Astrocyte of the cerebellum (primary cell): ENCODE results near the gene SDR39U1.

Experiments used
- DNase-seq: peaks from one replicate; pipeline ENCODE4 v3.0.0-alpha.2; 2011; ENCODE audit warnings: low read depth
- H3K4me3 ChIP-seq: 2 replicates; pipeline ENCODE4 v1.5.1; 2011; ENCODE audit warnings: mild to moderate bottlenecking, low read depth, low read length, moderate library complexity
- in situ Hi-C: cut with HindIII; loops from 2 replicates; pipeline ENCODE4 v1.10.0; 2017; ENCODE audit warnings: low sequenced_read_pairs
- TF ChIP-seq, protein P1 (sequence below): IDR thresholded peaks from 2 replicates; pipeline ENCODE4 v1.5.1; 2012; ENCODE audit warnings: low read length, low read depth, moderate library complexity, mild to moderate bottlenecking; ENCODE audit errors: missing control alignments

The SDR39U1 gene

DNA sequence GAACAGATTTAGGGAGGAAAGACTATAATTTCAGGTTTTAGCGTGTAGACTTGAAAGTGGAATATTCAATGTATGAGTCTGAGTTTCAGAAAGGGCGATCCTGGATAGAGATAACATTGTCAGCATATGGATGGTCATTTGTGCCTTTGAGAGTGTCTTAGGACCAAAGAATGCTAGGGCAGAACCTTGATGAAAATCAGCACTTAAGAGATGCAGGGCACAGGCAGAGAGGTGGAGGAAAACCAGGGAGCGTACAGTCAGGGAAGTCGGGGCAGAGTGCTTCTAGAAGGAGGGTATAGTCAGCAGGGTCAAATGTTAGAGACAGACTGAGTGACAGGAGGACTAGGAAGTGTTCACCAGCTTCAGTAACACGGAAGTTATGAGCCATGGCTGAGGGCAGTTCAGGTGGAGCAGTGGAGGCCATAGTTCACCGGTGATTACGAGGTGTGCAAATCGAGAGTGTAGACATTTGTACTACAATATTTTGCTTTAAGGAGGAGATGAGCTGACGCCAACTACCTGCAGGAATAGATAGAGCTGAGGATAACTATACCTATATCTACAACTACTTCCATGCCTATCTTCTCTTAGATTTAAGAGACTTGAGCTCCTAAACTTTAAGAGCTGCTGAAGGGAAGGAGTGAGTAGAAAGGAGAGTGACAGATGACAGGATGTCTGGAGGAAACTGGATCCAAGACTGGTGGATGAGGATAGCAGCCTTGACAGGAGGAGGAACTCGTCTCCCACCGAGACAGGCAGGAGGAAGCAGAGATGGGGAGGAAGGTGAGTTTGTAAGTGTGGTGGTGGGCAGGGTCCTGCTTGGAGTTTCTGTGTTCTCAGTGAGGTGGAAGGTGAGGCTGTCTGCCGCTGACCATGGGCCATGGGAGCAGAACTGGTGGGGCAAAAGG is 19.6 kb downstream of the SDR39U1 start:
- in situ Hi-C loops: no loop called here
- H3K4me3 ChIP-seq: no peak overlapping the region
- TF ChIP-seq, protein P1, sequence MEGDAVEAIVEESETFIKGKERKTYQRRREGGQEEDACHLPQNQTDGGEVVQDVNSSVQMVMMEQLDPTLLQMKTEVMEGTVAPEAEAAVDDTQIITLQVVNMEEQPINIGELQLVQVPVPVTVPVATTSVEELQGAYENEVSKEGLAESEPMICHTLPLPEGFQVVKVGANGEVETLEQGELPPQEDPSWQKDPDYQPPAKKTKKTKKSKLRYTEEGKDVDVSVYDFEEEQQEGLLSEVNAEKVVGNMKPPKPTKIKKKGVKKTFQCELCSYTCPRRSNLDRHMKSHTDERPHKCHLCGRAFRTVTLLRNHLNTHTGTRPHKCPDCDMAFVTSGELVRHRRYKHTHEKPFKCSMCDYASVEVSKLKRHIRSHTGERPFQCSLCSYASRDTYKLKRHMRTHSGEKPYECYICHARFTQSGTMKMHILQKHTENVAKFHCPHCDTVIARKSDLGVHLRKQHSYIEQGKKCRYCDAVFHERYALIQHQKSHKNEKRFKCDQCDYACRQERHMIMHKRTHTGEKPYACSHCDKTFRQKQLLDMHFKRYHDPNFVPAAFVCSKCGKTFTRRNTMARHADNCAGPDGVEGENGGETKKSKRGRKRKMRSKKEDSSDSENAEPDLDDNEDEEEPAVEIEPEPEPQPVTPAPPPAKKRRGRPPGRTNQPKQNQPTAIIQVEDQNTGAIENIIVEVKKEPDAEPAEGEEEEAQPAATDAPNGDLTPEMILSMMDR: no peak
- no peak for DNase-seq

DNA sequence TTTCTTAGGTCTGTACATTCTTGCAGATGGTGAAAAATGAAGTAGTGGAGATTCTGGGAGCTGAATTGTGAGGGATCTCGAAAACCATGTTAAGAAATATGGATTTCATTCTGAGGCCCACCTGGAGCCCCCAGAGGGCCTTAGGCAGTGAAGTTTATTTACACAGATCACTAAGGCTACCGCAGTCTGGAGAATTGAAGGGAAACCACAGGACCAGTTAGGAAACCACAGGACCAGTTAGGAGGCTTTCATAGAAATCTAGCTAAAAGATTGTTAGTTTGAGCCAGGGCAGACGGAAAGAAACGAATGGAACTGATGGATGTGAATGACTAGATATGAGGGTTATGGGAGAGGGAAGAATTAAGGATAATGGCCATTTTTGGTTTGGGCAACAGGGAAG is 20.3 kb downstream of the SDR39U1 start:
- H3K4me3 ChIP-seq: no peak overlapping the region
- TF ChIP-seq, protein P1: no peak
- in situ Hi-C loops: no loop called here
- DNase-seq: no peak

DNA sequence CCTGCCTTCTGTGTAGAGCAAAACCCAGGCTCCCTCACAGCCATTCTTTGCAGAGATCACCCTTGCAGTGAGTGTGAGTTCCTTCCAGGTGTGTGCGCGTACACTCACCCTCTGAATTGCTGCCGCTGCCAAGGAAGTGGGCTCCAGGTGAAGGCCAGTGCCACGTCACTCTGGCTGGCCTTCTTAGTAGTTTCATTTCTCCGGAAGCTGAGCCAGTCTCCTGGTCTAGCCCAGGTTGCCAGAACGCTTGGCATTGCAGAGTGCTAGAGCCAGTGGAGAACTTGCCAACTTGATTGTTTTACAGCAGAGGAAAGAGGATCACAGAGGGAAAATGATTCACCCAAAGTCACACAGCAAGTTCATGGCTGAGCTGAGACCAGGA is 24.1 kb downstream of the SDR39U1 start:
- in situ Hi-C loops: loop anchor here (5.0 kb wide), 1 partner anchor 51 kb away; the partner anchor contains the start of gene NFATC4
- TF ChIP-seq, protein P1: no peak
- DNase-seq: no peak
- no peak overlapping the region for H3K4me3 ChIP-seq

DNA sequence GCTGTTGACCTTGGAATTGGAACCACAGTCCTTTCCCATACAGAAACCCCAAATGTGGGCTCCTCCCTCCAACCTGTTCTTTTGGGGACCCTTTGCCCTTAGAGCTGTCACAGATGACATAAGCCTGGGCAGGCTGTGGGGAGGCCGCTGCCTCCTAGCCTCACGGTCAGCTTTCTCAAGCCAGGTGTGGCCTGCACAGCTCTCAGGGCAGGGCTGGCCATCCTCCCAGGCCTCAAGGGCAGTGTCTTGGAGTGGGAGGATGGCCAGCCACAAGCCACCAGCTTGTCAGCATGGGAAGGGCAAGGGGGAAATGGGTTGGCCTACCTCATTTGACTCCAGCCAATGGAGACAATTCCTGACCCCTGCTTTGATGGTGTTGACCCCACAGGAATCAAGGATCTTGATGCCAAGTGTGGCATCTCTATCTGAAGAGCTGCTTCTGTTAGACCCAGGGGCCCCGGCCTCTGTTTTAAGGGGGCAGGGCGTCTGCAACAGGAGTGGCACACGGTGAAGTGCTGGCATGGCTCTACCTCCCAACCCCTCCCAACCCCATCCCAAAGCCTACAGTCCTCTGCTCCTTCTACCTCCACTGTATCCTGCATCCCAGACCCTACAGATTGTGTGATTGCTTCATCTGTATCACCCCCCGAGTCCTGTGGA is 24.6 kb downstream of the SDR39U1 start:
- H3K4me3 ChIP-seq: no peak overlapping the region
- TF ChIP-seq, protein P1: no peak
- in situ Hi-C loops: loop anchor here (5.0 kb wide), 1 partner anchor 51 kb away; the partner anchor contains the start of gene NFATC4
- DNase-seq: no peak

DNA sequence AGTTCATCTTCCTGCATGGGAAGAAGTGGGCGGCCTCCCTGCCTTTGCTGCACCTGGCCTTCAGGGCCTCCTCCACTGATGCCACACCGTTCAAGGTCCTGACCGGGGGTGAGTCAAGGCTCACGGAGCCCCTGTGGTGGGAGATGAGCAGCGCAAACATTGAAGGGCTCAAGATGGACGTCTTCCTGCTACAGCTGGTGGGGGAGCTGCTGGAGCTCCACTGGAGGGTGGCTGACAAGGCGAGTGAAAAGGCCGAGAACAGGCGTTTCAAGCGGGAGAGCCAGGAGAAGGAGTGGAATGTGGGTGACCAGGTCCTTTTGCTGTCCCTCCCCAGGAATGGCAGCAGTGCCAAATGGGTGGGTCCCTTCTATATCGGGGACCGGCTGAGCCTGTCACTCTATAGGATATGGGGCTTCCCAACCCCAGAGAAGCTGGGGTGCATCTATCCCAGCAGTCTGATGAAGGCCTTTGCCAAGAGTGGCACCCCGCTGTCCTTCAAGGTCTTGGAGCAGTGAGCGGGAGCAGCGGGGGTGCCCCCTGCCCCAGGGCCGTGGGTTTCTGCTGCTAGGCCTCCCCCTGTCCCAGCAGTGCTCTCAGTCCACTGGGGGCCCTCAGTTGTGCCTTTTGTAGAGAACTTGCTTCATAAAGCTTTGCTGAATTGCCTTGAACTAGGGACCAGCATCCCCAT is 25.5 kb downstream of the SDR39U1 start:
- TF ChIP-seq, protein P1: no peak
- H3K4me3 ChIP-seq: no peak overlapping the region
- in situ Hi-C loops: loop anchor here (5.0 kb wide), 1 partner anchor 50 kb away; the partner anchor contains the start of gene NFATC4
- no peak for DNase-seq

DNA sequence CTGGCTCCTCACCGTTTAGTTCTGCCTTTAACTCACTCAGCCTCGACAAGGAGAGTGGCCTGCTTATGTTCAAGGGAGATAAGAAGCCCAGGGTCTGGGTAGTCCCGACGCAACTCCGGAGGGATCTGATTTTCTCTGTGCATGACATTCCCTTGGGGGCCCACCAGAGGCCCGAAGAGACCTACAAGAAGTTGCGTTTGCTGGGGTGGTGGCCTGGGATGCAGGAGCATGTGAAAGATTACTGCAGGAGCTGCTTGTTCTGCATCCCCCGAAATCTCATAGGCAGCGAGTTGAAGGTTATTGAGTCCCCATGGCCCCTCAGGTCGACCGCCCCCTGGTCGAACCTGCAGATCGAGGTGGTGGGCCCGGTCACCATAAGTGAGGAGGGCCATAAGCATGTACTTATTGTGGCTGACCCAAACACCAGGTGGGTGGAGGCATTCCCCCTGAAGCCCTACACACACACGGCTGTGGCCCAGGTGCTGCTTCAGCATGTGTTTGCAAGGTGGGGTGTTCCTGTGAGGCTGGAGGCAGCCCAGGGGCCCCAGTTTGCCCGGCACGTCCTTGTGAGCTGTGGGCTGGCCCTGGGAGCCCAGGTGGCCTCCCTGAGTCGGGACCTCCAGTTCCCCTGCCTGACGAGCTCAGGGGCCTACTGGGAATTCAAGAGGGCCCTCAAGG is 26.2 kb downstream of the SDR39U1 start:
- TF ChIP-seq, protein P1: no peak
- in situ Hi-C loops: loop anchor here (5.0 kb wide), 1 partner anchor 49 kb away; the partner anchor contains the start of gene NFATC4
- H3K4me3 ChIP-seq: no peak overlapping the region
- DNase-seq: no peak
